SHP77 treated with DMSO at 0.1 percent for 48 hours (cell line): ENCODE results near the gene TTC21A.
A peak's percentile ranks its signal among the peaks of the same experiment; 100 is the strongest.

Experiments used
- DNase-seq: peaks from one replicate; lab custom pipeline; 2025; lab: John Stamatoyannopoulos, UW

The TTC21A gene

DNA sequence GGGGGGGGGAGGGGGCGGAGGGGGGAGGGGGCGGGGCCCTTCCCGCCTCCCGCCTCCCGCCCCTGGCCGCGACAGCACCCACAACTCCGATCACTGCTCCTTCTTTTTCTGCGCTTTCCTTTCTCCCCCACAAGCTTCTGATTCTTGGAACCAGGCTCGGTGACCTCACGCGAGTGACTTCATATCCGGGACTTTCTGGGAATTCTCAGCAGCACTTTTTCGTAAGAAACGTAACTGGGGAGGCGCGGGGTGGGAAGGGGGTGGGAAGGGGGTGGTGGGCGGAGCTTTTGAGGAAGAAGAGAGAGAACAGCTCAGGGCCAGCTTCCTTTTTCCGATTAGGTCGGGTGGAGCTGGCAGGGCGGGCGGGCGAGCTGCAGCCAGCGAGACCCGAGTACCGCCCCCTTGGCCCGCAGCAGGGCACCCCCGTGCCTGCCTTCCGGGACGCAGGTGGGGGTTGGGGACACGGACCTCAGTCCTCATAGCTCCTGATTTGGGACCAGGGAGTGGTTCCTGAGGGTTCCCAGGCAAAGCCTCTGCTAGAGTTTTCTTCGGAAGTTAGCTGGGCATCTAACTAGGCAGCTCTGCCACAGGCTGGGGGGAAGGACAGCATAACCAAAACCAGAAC is 70.3 kb downstream of the TTC21A start:
- peak; percentile 49 for DNase-seq

DNA sequence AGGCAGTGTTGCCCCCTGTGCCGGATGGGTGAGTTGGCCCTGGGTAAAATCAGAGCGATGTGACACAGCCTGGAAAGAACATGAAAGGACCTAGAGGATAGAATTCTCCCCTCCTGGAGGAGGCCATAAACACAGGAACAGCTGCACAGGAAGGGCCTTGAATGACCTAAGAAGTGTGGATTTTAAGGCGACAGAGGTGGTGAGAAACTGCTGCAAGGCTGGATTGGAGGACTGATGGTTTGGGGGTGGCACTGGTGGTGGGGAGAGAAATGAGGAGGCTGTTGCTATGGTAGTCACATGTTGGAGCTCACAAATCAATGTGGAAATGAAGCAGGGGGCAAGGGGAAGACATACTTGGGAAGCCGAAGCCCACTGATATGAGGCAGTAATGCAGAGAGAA is 71.1 kb downstream of the TTC21A start:
- no peak for DNase-seq

DNA sequence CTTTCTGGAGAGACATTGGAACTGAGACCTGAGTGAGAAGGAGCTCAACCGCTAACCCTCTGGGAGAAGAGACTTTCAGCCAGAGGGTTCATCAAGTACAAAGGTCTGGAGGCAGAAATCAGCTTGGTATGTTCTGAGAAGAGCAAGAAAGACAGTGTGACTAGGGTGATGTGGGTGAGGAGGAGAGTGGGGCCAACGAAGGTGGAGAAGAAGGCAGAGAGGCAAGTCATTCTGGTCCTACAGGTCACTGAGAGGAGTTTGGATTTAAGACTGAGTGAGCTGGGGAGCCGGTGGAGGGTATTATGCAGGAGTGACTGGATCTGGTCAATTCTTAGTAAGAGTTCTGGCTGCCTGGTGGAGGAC is 72.7 kb downstream of the TTC21A start:
- no peak for DNase-seq

DNA sequence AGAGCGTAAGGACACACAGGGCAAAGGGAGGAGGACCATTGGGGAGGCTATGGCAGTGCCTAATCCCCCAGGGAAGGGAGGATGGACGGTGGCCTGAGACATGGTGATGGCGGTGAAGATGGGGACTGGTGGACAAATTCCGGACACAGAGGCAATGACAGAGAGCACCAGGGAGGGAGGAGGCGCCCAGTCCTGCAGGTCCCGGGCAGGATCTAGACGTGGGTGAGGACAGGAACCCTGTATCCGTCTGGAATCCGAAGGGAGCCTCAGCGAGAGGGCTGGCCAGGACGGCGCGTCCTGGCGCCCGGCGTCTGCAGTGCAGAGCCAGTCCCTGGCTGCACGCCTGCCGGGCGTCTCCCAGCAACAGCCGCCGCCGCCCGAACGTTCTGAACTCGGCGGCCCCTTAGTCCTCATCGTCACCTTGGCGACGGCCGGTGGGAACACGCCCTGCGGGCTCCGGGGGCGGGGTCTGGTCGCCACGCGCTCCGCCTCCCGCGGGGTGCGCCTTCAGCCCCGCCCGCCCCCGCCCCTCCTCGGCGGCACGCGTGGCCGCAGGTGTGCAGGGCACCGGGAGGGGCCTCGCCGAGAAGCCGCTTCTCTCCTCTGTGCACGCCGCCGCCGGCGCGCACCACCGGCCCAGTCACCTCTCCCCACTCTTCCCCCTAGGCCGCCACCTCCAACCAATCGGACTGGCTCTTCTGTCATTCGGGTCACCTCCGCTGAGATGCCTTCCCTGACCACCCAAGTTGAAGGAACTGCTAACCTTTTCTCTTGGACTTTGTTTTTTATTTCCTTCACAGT is 73.3 kb downstream of the TTC21A start:
- peak; percentile 49 for DNase-seq

DNA sequence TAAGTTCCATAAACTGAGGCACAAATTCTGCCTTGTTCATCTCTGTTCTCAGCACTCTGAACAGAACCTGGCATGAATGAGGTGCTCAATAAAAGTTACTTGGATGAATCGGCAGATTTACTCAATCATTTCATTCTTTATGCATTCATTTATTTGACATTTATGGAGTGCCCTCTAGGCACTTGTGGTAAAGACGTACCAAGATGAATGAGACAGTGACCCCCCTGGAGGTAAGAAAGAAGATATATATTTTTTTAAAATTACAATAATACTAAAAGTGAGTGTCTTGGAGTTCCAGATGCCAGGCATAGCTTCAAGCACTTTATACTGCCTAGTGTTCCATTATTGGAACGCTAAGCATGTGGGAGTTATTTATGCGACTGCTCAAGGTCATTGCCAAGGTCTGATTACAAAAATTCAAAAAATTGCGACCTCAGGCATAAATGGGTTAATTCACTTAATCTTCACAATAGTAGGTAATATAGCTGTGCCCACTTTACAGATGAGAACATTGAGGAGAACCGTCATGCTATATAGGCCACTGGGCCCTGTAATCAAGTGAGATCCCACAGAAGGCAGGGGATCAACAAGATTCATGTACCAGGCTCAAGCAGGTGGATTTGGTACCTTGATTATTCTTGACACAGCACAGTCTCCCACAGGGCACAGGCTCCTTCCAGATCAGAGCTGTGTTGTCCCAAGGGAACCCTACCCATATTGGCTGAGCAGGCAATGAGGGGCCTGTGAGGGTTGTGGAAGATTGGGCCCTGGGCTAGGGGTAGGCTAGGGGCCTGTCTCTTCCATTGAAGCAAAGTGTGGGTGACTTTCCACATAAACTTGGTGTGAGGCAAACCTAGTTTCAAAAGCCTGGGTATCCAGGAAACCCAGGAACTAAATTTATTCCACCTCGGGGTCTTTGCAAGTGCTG is 74.2 kb downstream of the TTC21A start:
- DNase-seq: no peak

DNA sequence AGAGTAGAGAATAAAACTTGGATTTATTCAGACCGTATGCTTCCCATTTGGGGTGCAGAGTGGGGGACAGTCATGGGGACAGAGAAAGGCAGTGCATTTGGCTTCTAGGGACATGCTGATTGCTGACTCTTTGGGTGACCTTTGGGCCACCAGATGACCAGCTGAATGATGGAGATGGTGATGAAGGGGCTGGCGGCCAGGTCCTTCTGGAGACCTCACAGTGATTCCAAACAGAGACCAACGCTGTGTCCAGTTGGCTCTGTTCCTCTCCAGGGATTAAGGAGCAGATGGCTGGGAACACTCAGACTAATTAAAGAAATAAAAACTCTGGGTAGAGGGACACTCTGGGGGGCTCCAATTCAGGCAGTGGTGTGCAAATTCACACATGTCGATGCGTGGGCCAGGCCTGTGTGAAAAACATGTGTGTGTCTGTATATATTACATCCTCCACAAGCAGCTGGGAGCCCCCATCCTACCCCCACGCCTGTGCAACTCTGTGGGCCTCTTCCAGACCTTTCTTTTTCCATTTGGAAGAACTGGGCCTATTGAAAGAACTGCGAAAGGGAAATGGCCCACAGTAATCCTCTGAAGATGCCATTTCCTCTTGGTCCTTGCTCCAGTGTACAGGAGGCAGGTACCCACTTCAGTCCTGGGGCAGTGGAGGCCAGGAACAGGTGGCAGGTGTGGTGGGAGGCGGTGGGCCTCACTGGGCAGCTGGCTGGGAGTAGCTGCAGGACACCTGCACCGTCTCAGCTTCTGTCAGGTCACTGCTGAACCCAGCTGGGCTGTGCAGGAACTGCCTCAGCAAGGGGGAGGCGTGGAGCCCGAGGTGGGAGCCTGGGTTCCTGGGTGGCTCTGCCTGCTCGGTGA is 76.0 kb downstream of the TTC21A start:
- no peak for DNase-seq

DNA sequence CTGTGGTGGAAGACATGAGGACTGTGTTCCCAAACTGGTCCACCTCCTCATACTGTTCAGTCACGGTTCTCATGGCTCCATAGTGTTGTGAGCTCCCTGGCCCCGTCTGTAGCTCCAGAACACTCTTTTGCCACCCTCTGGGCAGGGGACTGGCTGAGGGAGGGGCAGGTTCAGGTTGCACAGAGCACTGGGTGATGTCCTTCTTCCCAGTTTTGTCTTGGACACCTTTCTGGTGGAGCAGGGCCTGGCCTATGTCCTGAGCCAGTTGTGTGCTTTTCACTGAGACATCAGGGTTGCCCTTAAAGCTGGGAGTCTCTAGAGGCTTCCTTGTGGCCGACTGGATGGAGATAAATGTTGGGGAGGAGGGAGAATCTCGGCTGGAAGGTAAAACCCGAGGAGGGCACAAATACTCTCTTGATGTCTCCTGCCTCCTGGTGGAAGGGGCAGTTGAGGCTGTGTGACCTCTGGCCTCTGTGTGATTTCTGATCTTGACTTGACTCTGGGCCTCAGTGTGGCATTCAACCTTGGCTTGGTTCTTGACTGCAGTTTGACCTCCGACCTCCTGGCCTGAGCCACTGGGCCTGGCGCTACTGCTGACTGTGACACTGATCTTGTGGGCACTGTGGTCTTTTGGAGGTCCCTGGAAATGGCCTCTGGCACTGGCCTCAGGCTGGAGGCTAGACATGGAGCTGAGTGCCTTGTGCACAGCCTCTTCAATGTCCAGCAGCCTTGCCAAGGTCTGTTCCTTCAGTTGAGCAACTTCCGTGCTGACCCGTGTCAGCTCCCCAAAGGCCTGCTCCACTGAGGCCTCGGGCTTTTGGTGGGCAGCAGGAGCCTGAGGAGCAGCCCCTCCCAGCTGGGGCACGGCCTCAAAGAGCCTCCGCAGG is 76.8 kb downstream of the TTC21A start:
- DNase-seq: no peak

DNA sequence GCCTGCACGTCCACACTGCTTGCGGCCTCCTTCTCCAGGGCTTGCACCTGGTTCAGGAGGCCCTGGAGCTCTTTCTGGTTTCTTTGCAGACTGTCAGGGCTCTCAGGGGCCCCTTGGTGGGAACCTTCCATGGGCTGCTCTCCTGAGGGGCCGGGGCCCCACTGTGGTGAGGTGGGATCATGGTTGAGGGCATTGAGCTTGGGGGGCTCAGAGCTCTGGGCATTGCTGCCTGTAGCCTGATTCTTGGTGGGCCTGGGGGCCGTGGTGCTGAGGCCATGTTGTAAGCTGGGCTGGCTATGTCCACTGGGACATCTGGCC is 77.4 kb downstream of the TTC21A start:
- DNase-seq: no peak

DNA sequence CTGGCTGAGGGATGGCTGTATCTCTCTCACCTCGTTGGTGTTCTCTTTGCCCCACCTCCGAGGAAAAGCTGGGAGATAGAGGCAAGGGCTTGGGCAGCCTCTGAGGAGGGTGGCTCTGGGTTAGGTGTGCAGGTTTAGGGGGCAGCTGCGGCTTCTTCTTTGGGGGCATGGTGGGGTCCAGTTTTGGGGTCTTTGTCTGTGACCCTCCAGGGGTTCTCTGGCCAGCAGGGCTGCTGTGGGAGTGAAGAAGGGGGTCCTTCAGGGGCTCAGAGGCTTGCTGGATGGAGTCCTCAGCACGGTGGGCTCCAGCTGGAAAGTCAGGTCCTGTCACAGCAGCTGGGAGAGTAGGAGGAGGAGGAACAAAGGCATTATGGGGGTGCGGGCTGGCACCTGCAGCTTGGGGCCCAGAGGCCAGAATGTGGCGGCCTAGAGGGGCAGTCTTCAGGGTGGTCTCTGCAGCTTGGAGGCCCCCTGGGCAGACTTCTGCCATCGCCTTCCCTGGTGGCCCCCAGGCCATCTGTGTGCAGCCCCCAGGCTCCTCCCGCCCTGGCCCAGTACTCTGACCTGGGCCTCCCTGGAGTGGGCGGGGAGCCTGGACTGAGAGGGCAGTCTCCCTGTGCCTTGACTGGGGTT is 78.0 kb downstream of the TTC21A start:
- DNase-seq: no peak

DNA sequence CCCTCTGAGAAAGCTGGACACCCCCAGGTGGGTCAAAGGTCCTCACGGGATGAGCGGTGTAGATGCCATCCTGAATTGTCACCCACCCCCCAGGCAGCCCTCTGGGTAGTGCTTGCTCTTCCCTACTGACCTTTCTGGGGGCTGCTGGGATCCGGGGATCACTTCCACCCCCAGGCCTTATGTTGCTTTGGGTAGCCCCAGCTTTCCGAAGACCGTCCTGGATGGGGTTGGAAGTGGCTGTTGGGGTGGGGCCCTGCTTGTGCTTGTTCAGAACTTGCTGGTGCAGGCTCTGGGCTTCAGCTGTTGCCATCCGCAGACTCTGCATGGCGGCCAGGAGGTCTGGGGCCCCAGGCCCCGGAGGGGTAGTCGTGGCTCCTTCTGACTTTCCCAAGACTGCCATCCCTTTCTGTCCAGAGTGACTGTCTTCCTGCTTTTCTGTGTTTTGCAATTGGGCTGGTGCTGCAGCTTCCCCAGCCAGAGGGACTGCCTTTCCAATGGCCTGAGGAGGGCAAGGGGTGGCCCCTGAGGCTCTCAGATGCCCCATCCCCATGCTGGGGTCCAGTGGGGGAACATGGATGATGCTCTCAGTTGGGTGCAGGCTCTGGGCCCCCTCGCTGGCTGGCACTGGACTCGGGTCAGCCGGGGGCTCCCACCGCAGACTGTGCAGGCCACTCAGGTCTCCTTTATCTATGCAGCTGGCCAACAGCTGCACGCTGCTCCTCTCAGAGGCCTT is 78.6 kb downstream of the TTC21A start:
- DNase-seq: no peak

DNA sequence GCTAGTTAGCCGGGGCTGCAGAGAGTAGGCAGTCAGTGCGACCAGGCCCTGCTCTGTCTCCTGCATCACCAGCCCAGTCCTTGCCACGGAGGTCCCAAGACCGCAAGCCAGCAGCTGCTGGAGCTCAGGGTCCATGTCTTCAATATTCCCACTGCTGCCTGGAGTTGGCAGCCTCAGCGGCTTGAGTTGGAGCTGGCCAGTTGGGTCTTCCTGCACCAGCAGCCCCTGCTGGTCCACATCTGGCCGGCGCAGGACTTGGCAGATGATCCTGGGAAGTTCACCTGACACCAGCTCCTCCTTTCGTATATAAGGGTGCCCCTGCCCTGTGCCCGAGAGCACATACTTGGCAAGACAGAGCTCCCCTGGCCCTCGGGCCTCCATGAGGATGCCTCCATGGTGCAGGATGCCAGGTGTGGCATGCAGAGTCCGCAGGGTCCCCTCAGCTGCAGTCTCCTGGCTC is 79.2 kb downstream of the TTC21A start:
- DNase-seq: no peak

DNA sequence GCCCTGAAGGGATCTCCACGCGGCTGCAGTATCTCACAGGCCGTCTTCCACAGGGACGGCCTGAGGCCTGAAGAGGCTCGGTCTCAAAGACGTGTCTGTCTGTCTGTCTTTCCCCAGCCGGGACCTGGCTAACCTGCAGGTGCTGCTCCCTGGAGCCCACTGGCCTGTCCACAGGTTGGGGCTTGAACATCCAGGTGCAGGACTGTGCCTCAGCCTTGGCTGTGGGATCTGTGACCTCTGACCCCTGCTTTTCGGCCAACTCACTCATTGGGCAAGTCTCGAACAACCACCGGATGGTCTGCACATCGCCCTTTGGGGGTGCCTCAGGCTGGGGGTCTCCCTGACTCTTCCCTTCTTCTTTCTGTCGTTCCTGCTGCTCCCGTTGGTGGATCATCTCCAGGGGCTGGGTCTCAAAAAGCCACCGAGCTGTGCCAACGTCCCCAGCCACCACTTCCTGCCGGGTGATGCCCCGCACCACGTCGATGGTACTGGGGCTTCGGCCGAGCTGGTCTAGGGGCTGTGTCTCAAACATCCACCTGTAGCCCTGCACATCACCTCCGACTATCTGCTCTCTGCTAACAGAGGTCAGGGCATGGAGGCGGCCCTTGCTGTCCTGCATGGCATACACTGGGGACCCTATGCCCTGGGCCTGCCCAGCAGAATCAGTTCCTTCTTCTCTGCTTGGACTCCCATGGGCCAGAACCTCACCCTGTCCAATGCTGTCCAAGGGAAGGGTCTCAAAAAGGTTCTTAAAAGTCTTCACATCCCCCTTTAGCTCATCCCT is 80.1 kb downstream of the TTC21A start:
- DNase-seq: no peak
